Activated CD4-positive, alpha-beta T cell treated with anti-CD3 and anti-CD28 coated beads, Interleukin-2, amount 50 U/mL, for 4 hours (primary cell): ENCODE results near the gene B3GALNT2.
"Not testable (repeated sequence)": the region's sequence is repeated elsewhere in the genome, so short reads cannot be mapped to it uniquely, and the experiment has no call there.

Source experiments
- DNase-seq, 2 experiments: peaks; one replicate each; pipeline ENCODE4 v3.0.0-alpha.2; 2020

Gene B3GALNT2

GRCh38 chr1:235503403-235504121 is 690 bp downstream of the B3GALNT2 start:
- peak in 1 of 2 experiments; percentile 5 for DNase-seq

DNA sequence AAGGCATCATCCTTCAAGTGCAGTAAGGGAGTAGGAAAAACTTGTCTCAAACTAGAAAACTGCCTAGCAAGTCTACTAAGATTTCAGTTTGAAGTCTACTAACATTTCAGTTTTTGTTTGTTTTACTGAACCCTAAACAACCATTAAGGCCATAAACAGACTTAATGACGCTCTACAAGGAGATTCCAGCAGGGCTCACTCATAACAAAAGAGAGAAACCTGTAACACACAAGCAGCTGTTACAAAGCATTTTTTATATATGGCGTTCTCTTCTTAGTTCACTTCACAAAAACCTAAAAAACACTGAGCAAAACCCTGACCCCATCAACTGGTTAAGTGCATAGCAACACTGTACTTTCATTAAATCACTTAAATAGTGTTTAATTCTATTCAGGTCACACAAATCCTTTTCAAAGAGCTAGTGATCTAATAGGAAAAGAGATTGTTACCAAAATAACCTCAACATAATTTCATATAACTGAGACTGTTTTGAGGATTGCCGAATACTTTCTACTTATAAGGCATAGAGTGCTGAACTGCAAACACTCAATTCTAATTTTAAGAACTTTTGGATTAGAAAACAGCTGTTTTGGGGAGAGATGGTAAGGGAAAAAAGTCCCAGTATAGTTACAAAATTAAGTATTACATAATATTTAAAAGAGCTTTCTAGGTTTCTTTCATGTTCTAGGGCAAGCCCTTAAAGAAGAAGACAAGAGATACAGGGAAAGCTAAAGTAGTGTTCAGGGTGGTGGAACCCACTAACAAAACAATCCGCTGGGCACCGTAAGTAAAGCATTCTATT is 1.4 kb downstream of the B3GALNT2 start:
- no peak for DNase-seq

DNA sequence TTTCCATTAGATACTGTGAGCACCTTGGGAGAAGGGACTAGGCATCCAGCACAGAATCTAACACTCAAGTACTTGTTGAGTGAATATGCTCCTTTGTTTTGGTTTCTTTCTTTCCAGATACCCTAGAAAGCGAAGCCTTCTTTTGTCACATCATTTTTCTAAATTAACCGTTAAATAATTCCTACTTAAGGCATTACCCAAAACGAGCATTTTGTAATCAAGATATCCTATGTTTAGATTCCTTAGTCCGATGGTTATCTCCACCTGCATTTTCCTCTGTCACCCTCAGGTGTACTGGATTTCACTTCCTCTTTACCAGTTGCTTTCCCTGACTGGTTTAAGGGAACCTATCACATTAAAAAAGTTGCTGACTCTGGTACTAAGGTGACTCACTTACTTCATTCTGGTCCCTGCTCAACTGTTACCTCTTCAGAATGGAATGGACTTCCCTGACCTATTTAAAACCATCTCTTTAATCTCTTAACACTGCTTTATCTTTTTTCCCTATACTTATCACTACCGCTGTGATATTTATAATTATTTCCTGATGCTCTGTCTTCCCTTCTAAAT is 3.2 kb downstream of the B3GALNT2 start:
- DNase-seq = no peak

GRCh38 chr1:235495551-235495950 is 8.7 kb downstream of the B3GALNT2 start:
- DNase-seq = no peak

- no peak for DNase-seq
These were observed 9.2 kb downstream of the B3GALNT2 start for GRCh38 chr1:235495030-235495429.

- no peak for DNase-seq
These were observed 9.7 kb downstream of the B3GALNT2 start for GRCh38 chr1:235494531-235494930.

DNA sequence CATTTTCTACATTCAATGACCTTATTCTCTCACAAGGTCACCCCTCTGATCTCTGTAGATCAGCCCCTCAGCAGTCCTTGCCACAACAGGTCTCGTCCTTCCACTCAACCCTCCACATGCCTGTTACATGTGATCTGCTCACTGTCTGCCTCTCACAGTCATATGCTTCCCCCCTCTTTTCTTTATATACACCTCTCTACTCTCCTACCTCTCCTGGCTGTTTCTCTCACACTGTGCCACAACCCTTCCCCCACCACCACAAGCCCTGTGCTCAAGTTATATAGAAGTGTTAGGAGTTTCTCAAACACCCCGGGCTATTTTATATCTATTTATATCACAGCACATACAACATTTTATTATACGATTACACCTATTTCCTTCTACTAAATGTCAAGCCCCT is 12.6 kb downstream of the B3GALNT2 start:
- no peak for DNase-seq

DNA sequence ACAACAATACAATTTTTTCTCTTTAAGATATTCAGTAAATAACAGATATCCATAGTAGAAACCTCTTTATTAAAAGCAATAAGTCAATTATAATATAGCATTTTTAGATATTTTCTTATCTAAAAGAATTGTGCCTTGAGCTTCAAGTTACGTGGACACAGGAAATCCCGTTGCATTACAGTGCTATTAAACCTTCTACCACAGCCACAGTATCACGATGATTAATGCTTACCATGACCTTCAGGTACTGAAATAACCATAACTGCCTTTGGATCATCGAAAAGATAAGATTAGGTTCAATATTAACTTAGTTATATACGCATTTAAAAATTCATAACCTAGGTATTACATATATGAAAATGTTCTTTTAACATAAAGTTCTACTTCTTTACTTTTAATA is 17.9 kb downstream of the B3GALNT2 start:
- DNase-seq = no peak

DNA sequence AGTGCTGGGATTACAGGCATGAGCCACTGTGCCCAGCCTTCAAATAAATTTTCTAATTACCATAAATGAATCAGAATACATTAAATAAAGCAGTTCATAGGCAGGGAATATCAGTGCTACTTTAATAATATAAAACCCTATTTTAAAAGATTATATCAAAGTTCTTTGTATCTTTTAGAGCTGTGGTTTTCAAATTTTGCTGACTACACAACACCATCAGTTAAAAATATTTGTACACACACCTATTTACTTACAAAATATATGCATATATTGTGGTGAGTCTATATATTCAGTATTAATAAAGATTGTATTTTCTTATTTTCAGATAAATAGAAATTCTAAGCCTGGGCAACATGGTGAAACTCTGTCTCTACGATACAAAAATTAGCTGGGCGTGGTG is 18.7 kb downstream of the B3GALNT2 start:
- no peak for DNase-seq

DNA sequence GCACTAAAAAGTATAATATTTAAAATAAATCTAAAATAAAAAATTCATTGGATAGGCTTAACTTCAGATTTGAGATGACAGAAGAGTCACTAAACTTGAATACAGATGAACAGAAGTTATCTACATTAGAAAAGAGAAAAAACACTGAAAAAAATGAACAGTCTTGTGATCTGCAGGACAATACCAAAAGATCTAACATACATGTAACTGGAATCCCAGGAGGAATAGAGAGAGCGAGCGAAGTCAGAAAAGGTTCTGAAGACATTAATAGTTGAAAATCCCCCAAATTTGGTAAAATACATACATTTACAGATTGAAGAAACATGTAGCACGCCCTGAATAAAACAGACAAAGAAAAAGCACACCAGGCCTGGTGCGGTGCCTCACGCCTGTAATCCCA is 21.2 kb downstream of the B3GALNT2 start:
- DNase-seq = no peak

DNA sequence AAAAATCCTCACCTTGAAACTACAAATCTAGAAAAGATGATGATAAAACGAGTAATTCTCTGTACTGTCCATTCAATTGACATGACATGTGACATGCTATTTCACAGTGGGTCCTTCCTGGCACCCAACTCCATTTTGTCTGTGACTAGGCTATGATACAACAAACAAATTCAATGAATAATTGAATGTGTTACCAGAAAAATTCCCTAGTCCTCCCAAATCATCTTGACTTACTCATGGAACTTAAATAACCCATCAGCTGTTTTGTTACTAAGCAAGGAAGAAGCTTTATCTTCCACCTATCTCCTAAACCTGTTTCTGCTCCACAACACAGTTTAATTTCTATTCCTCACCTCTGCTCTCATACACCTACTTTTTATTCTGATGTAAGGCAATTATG is 30.4 kb downstream of the B3GALNT2 start:
- DNase-seq = no peak

DNA sequence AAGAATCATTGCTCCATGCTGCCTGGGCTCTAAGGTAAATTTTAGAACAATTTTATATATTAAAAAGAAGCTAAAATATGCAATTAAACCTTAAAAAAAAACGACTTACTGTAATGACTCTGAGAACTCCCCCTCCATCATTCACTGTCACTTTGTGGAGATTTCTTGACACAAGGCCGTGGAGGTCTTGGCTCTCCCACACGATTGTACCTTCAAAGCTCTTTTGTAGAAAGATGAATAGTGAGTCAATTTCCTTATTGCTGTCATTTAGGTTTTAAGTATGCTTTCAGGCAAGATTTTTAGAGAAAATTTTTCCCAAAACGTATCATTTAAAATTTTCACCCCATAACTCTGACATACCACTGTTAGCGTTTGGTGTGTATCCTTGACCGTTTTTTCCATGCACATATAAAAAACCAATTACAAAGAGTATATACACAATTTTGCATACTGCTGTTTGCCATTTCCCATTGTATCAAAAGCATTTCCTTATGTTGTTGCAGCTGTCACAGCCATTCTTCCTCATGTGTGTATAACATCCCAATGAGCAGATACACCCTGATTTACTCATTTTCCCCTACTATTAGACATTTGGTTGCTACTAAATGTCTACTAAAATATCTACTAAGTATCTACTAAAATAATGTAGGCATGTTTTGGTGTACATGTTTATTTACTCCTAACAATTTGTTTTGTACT is 33.4 kb downstream of the B3GALNT2 start:
- DNase-seq = no peak

- not testable (repeated sequence) for DNase-seq
These were observed 34.4 kb downstream of the B3GALNT2 start for GRCh38 chr1:235469897-235470296.

DNA sequence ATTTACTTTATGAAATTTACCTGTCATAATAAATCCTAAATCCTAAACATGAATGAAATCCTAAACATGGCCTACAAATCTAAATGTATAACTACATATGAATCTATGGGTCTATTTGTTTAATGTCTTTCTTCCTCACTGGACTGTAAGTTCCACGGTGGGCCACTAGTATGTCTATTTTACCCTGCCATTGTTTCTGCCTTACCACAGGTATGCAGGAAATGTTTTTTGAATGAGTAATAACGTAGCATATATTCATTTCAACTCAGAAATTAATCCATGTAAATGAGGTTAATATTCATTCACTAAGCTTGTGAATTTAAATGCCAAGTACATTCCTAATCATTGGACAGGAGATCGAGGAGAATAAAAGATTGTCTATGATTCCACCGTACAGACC is 35.3 kb downstream of the B3GALNT2 start:
- DNase-seq = no peak

GRCh38 chr1:235468004-235468403 is 36.2 kb downstream of the B3GALNT2 start:
- DNase-seq = no peak

DNA sequence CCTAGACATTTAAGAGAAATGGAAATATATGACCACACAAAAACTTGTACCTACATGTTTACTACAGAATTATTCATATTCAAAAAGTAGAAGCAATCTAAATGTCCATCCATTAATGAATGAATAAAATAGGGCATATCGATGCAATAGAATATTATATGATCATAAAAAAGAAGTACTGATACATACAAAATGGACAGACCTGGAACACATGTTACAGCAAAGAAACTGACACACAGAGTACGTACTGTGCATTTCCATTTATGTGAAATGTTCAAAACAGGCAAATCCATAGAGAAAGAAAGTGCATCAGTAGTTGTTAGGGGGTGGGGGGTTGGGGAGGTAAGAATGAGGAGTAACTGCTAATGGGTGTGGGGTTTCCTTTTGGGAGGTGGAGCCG is 39.2 kb downstream of the B3GALNT2 start:
- DNase-seq = no peak

DNA sequence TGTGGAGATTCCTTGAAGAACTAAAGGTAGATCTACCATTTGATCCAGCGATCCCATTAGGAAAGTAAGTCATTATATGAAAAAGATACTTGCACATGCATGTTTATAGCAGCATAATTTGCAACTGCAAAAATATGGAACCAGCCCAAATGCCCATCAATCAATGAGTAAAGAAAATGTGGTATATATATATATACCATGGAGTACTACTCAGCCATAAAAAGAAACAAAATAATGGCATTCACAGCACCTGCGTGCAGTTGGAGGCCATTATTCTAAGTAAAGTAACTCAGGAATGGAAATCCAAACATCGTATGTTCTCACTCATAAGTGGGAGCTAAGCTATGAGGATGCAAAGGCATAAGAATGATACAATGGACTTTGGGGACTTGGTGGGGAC is 41.4 kb downstream of the B3GALNT2 start:
- DNase-seq = not testable (repeated sequence)

DNA sequence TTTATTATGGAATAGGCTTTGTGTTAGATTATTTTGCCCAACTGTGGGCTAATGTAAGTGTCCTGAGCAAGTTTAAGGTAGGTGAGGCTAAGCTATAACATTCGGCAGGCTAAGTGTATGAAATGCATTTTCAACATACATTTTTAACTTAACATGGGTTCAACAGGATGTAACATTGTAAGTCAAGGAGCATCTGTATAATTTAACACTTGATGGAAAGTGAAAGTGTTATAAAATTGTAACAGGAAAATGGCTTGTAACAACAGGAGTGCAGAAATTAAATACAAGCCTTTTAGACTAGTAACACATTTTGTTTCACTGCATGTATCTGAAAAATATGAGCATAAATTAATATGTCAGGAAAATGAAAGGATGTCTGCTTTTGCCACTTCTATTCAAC is 42.3 kb downstream of the B3GALNT2 start:
- no peak for DNase-seq

- no peak for DNase-seq
These were observed 43.5 kb downstream of the B3GALNT2 start for GRCh38 chr1:235460770-235461169.

DNA sequence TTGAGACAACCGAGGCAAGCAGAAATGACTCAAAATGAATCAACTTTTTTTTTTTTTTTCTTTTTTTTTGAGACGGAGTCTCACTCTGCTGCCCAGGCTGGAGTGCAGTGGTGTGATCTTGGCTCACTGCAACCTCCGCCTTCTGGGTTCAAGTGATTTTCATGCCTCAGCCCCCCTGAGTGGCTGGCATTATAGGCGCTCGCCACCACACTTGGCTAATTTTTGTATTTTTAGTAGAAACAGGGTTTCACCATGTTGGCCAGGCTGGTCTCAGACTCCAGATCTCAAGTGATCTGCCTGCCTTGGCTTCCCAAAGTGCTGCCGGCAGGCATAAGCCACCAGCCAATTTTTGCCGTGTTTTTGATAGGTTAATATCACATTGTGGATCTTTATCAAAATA is 46.4 kb downstream of the B3GALNT2 start:
- DNase-seq = not testable (repeated sequence)

- DNase-seq = no peak
These were observed 48.4 kb downstream of the B3GALNT2 start for GRCh38 chr1:235455823-235456222.

DNA sequence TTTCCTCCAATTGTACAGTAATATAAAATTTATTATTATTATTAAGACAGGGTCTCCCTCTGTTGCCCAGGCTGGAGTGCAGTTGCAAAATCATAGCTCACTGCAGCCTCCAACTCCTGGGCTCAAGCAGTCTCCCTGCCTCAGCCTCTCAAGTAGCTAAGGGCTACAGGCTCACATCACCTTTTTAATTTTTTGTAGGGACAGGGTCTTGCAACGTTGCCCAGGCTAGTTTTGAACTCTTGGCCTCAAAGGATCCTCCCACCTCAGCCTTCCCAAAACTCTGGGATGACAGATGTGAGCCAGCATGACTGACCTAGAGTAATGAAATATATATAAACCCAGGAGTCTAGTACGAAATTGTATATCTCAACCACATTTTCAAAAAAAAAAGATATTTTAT is 49.2 kb downstream of the B3GALNT2 start:
- DNase-seq = no peak

- DNase-seq = no peak
These were observed 50.2 kb downstream of the B3GALNT2 start for GRCh38 chr1:235454021-235454420.
